HG02884 (cell line): ENCODE results near the gene PSMC1.
"Not testable (repeated sequence)": the region's sequence is repeated elsewhere in the genome, so short reads cannot be mapped to it uniquely, and the experiment has no call there.

Source experiments
- ATAC-seq: cut with Tn5 transposase; IDR thresholded peaks from one replicate; pipeline ENCODE4 v1.9.1; 2021; ENCODE audit warnings: mild to moderate bottlenecking, moderate library complexity; ENCODE audit not compliant: unreplicated experiment

Gene PSMC1

GRCh38 chr14:90256354-90257131, at the start of gene PSMC1:
Gene PSMC1 (plus strand): TSS chr14:90256553. CDS start chr14:90256598, 45 bp downstream.
- peak; percentile 94 for ATAC-seq

GRCh38 chr14:90213099-90213748, 43.1 kb upstream of the PSMC1 start:
- no peak for ATAC-seq

GRCh38 chr14:90228478-90228877, 27.9 kb upstream of the PSMC1 start:
- no peak for ATAC-seq

GRCh38 chr14:90229942-90230341, 26.4 kb upstream of the PSMC1 start:
- ATAC-seq, result not testable (repeated sequence)

GRCh38 chr14:90235179-90235976, 21.0 kb upstream of the PSMC1 start:
- ATAC-seq, result no peak

GRCh38 chr14:90239139-90239538, 17.2 kb upstream of the PSMC1 start:
- no peak for ATAC-seq

- no peak for ATAC-seq
Observed at GRCh38 chr14:90242444-90242843, 13.9 kb upstream of the PSMC1 start.

- ATAC-seq, result no peak
Observed at GRCh38 chr14:90246936-90247335, 9.4 kb upstream of the PSMC1 start.

- ATAC-seq, result not testable (repeated sequence)
Observed at GRCh38 chr14:90247441-90247840, 8.9 kb upstream of the PSMC1 start.

- no peak for ATAC-seq
Observed at GRCh38 chr14:90248594-90248993, 7.8 kb upstream of the PSMC1 start.

- ATAC-seq, result no peak
Observed at GRCh38 chr14:90253826-90254225, 2.5 kb upstream of the PSMC1 start.

GRCh38 chr14:90255871-90256270, 482 bp upstream of the PSMC1 start:
- ATAC-seq, result no peak

GRCh38 chr14:90263748-90264449, 7.5 kb downstream of the PSMC1 start:
- no peak for ATAC-seq

- ATAC-seq, result no peak
Observed at GRCh38 chr14:90266441-90267154, 10.2 kb downstream of the PSMC1 start.

- no peak for ATAC-seq
Observed at GRCh38 chr14:90268420-90268819, 12.1 kb downstream of the PSMC1 start.

GRCh38 chr14:90272523-90272922, 16.2 kb downstream of the PSMC1 start:
- no peak for ATAC-seq

- no peak for ATAC-seq
Observed at GRCh38 chr14:90273532-90273931, 17.2 kb downstream of the PSMC1 start.

GRCh38 chr14:90274019-90274418, 17.7 kb downstream of the PSMC1 start:
- ATAC-seq, result no peak

GRCh38 chr14:90274808-90275457, 18.6 kb downstream of the PSMC1 start:
- ATAC-seq, result no peak

- no peak for ATAC-seq
Observed at GRCh38 chr14:90275458-90275814, 19.1 kb downstream of the PSMC1 start.
